ENCODE measurements around the gene RNPEP. TPM values are rescaled to one million over a fixed set of nuclear protein-coding genes. Genes with fewer than 3 reads are reported as not detected.

The RNPEP gene
- total and polyA plus RNA-seq, 2 of the 13 experiments (the other 11 are each of a cell fraction or from before 2014, with no cell fraction given) = 20.6 to 38.4 TPM

GRCh38 chr1:201983380-201983805, 945 bp downstream of the RNPEP start (continued):
- TF ChIP-seq ZFP36L1 (CRISPR knock-in tag; IDR thresholded peaks at IDR 0.05) = no peak
- peak in 1 of 2 experiments; percentile 44; a peak in 2 of 4 replicates for TF ChIP-seq POLR2A (IDR thresholded peaks at IDR 0.05; ENCODE audit: insufficient read depth in 1 of 2, low read depth in 2 of 2, low read length in 2 of 2)
- no peak for TF ChIP-seq ZNF788 (CRISPR knock-in tag; IDR thresholded peaks at IDR 0.05; ENCODE audit: borderline replicate concordance)
- peak; percentile 32 for TF ChIP-seq TEAD3 (CRISPR knock-in tag; optimal IDR thresholded peaks at IDR 0.05; ENCODE audit: borderline replicate concordance)
- TF ChIP-seq ZBTB34 (CRISPR knock-in tag; IDR thresholded peaks at IDR 0.05) = peak; percentile 18; the same call in 1 of the 2 replicates
- TF ChIP-seq ZNF740 (CRISPR knock-in tag; IDR thresholded peaks at IDR 0.05) = no peak
- TF ChIP-seq DR1 (CRISPR knock-in tag; IDR thresholded peaks at IDR 0.05) = no peak
- TF ChIP-seq PCBP1 (IDR thresholded peaks at IDR 0.05; ENCODE audit: borderline replicate concordance, low read depth, low read length) = no peak
- TF ChIP-seq ZGPAT (CRISPR knock-in tag; IDR thresholded peaks at IDR 0.05) = peak; percentile 22; the same call in 1 of the 2 replicates
- TF ChIP-seq TBL1XR1 (IDR thresholded peaks at IDR 0.05; ENCODE audit: borderline replicate concordance, low read length, partially characterized antibody) = no peak
- TF ChIP-seq FIP1L1 (IDR thresholded peaks at IDR 0.05; ENCODE audit: borderline replicate concordance, insufficient read depth, low read depth, low read length) = no peak
- TF ChIP-seq ZNF543 (CRISPR knock-in tag; IDR thresholded peaks at IDR 0.05) = no peak
- TF ChIP-seq ZNF749 (CRISPR knock-in tag; IDR thresholded peaks at IDR 0.05; ENCODE audit: borderline replicate concordance) = no peak
- no peak for TF ChIP-seq POLR2G (IDR thresholded peaks at IDR 0.05; ENCODE audit: low read depth, low read length)
- no peak for TF ChIP-seq SNAPC2 (CRISPR knock-in tag; IDR thresholded peaks at IDR 0.05)
- TF ChIP-seq ZNF142 (CRISPR knock-in tag; IDR thresholded peaks at IDR 0.05) = no peak
- TF ChIP-seq ATF3 (CRISPR knock-in tag; IDR thresholded peaks at IDR 0.05) = no peak
- 0 out of 2 replicates have a peak, but pooled peaks have one; percentile 14 for TF ChIP-seq PHF21A (CRISPR knock-in tag; IDR thresholded peaks at IDR 0.05)
- no peak for TF ChIP-seq SPEN (CRISPR knock-in tag; IDR thresholded peaks at IDR 0.05; ENCODE audit: low read depth)
- TF ChIP-seq GFI1 (CRISPR knock-in tag; IDR thresholded peaks at IDR 0.05; ENCODE audit: borderline replicate concordance) = peak; percentile 59; the same call in 1 of the 2 replicates
- no peak for TF ChIP-seq YEATS4 (CRISPR knock-in tag; IDR thresholded peaks at IDR 0.05; ENCODE audit: borderline replicate concordance)
- TF ChIP-seq ZNF572 (CRISPR knock-in tag; IDR thresholded peaks at IDR 0.05) = no peak

All from HepG2 (cell line).